Measurements from ENCODE around the gene JAML. TPM values are rescaled to one million over a fixed set of nuclear protein-coding genes. Genes with fewer than 3 reads are reported as not detected.

Gene JAML
- total and polyA plus RNA-seq, 11 donors = 0.90 to 18.4 (median 1.6) TPM

GRCh38 chr11:118200901-118201680 is 23.7 kb downstream of the JAML start:
- Histone ChIP-seq H3K36me3 (peaks cover 0 to 42% (median 0%) of the 10 kb centered on the region in 9 donors), H3K27me3 (no peaks in the 10 kb centered on the region), H3K4me1 (peaks cover 0 to 66% (median 8%) of the 10 kb centered on the region in 12 donors), H3K27ac (no peak overlapping the region), H3K4me3 (no peak overlapping the region), H3K9me3 (no peaks in the 10 kb centered on the region)
- ATAC-seq (no peak), DNase-seq (no peak)
- no peak for TF ChIP-seq CTCF (IDR thresholded peaks at IDR 0.05)
- TF ChIP-seq POLR2A (IDR thresholded peaks at IDR 0.05) = no peak
- intact Hi-C loops (cut with DNase I) = loop anchor here in 3 of 10 donors (5.0 kb wide), 2 partner anchors 151 to 286 kb away; no protein-coding TSS in a partner anchor
- WGBS, 4 donors = 87 to 91% (median 91%) methylated on average over 9 of the region's 9 CpGs

GRCh38 chr11:118200497-118200896 is 24.3 kb downstream of the JAML start:
- no peak for TF ChIP-seq CTCF (IDR thresholded peaks at IDR 0.05)
- TF ChIP-seq POLR2A (IDR thresholded peaks at IDR 0.05) = no peak
- H3K27ac ChIP-seq = no peak overlapping the region
- ATAC-seq (no peak), DNase-seq (no peak)
- H3K36me3 ChIP-seq = peaks cover 0 to 41% (median 0%) of the 10 kb centered on the region in 9 donors
- 82 to 93% (median 90%) methylated on average over 5 of the region's 5 CpGs for WGBS, 4 donors
- H3K27me3 ChIP-seq = no peaks in the 10 kb centered on the region
- no peaks in the 10 kb centered on the region for H3K9me3 ChIP-seq
- intact Hi-C loops (cut with DNase I) = loop anchor here in 3 of 10 donors (5.0 kb wide), 2 partner anchors 152 to 287 kb away; no protein-coding TSS in a partner anchor
- H3K4me1 ChIP-seq = peaks cover 0 to 63% (median 10%) of the 10 kb centered on the region in 12 donors
- H3K4me3 ChIP-seq = no peak overlapping the region

DNA sequence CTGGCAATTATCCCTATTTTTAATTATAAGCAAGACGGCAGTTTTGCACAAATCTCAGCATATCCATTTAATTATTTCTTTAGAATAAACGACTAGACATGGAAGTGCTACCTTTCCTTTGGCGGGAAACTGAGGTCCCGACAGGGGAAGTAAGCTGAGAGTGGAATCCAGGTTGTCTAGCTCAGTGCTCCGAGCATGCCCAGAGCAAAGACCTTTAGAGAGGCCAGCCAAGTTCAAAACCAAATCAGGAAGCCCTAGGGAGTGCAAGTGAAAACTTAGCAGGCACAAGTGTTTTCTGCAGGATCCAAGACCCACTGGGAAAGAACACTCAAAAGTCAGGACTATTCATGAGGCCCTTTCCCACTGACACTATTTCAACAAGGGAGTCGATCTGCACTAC is 25.7 kb downstream of the JAML start:
- Histone ChIP-seq H3K4me3 (no peak overlapping the region), H3K27ac (peak overlapping the region in 7 of 12 donors; percentile 10 to 50 (median 27)), H3K9me3 (no peaks in the 10 kb centered on the region), H3K36me3 (peaks cover 0 to 42% (median 0%) of the 10 kb centered on the region in 9 donors), H3K27me3 (no peaks in the 10 kb centered on the region), H3K4me1 (peaks cover 0 to 63% (median 21%) of the 10 kb centered on the region in 12 donors)
- TF ChIP-seq CTCF (IDR thresholded peaks at IDR 0.05) (no peak), POLR2A (IDR thresholded peaks at IDR 0.05) (no peak)
- ATAC-seq (no peak), DNase-seq (no peak)
- intact Hi-C loops (cut with DNase I) = loop anchor here (1.0 to 10.0 kb wide), 12 partner anchors 43 to 296 kb away; partner anchors contain the start of genes MPZL3 (in 1 of the 10) and UBE4A (in 1 of the 10)
- WGBS, 4 donors = 53 to 64% (median 60%) methylated on average over 6 of the region's 6 CpGs

GRCh38 chr11:118198370-118198769 is 26.4 kb downstream of the JAML start:
- Histone ChIP-seq H3K36me3 (peaks cover 0 to 42% (median 0%) of the 10 kb centered on the region in 9 donors), H3K27me3 (no peaks in the 10 kb centered on the region), H3K27ac (peak overlapping the region in 8 of 12 donors; percentile 10 to 50 (median 33)), H3K4me1 (peaks cover 0 to 57% (median 25%) of the 10 kb centered on the region in 12 donors), H3K9me3 (no peaks in the 10 kb centered on the region), H3K4me3 (peak overlapping the region in 5 of 12 donors; percentile 22 to 42 (median 28))
- TF ChIP-seq CTCF (IDR thresholded peaks at IDR 0.05) (peak; percentile 84 to 93 (median 90)), POLR2A (IDR thresholded peaks at IDR 0.05) (no peak)
- intact Hi-C loops (cut with DNase I) = loop anchor here (1.0 to 10.0 kb wide), 12 partner anchors 44 to 296 kb away; partner anchors contain the start of genes MPZL3 (in 1 of the 10) and UBE4A (in 1 of the 10)
- 1 to 3% (median 2%) methylated on average over 9 of the region's 9 CpGs for WGBS, 4 donors
- ATAC-seq (peak; percentile 33 to 64 (median 55)), DNase-seq (peak; percentile 80 to 91 (median 83))

Data from heart left ventricle (tissue), 16 donors.